GM23338 (cell line): Measurements from ENCODE around the gene GLI1. TPM values are rescaled to one million over a fixed set of nuclear protein-coding genes. Genes with fewer than 3 reads are reported as not detected.

ENCODE experiments used
- ATAC-seq: fragments of 200-7000 bp; cut with Tn5 transposase; 3 replicates; pipeline ENCODE4 v1.9.1; 2020
- DNase-seq: peaks from one replicate; pipeline ENCODE4 v3.0.0-alpha.2; 2015; ENCODE audit warnings: low spot score
- H2AFZ ChIP-seq: fragments of 200-600 bp; sonication (generic); 2 replicates; pipeline ENCODE4 v1.8.0; 2016; ENCODE audit warnings: antibody characterized with exemption, mild to moderate bottlenecking, moderate library complexity
- H3F3A ChIP-seq: fragments of 200-600 bp; sonication (generic); replicated peaks from 2 replicates; pipeline ENCODE4 v1.8.0; 2017; ENCODE audit warnings: antibody characterized with exemption, mixed run types, low read depth
- H3K27ac ChIP-seq: fragments of 200-600 bp; sonication (generic); 2 replicates; pipeline ENCODE4 v1.6.1; 2016; ENCODE audit warnings: low read depth
- H3K27me3 ChIP-seq: fragments of 200-600 bp; sonication (generic); 2 replicates; pipeline ENCODE4 v1.8.0; 2016; ENCODE audit warnings: mild to moderate bottlenecking, mixed run types, moderate library complexity; ENCODE audit not compliant: insufficient read depth
- H3K36me3 ChIP-seq: fragments of 200-600 bp; sonication (generic); 2 replicates; pipeline ENCODE4 v1.8.0; 2016; ENCODE audit warnings: mild to moderate bottlenecking; ENCODE audit not compliant: insufficient read depth
- H3K4me1 ChIP-seq: fragments of 200-600 bp; sonication (generic); 2 replicates; pipeline ENCODE4 v1.8.0; 2016; ENCODE audit warnings: mild to moderate bottlenecking, moderate library complexity; ENCODE audit not compliant: insufficient read depth
- H3K4me2 ChIP-seq: fragments of 200-600 bp; sonication (generic); 2 replicates; pipeline ENCODE4 v1.7.1; 2017; ENCODE audit warnings: mixed run types
- H3K4me3 ChIP-seq: fragments of 200-600 bp; sonication (generic); 2 replicates; pipeline ENCODE4 v1.6.1; 2016; ENCODE audit warnings: mixed run types
- H3K79me2 ChIP-seq: fragments of 200-600 bp; sonication (generic); replicated peaks from 2 replicates; pipeline ENCODE4 v1.8.0; 2017; ENCODE audit warnings: mild to moderate bottlenecking; ENCODE audit not compliant: insufficient read depth
- H3K9me2 ChIP-seq: fragments of 200-600 bp; sonication (generic); 2 replicates; pipeline ENCODE4 v1.8.0; 2017; ENCODE audit not compliant: insufficient read depth
- H4K20me1 ChIP-seq: fragments of 200-600 bp; sonication (generic); replicated peaks from 2 replicates; pipeline ENCODE4 v1.8.0; 2017; ENCODE audit warnings: mild to moderate bottlenecking; ENCODE audit not compliant: insufficient read depth
- H3K27ac Mint-ChIP-seq: 2 replicates; pipeline ENCODE4 v1.8.0; 2020; ENCODE audit warnings: inconsistent platforms, mild to moderate bottlenecking, moderate library complexity, mixed read lengths
- H3K27me3 Mint-ChIP-seq: 3 replicates; pipeline ENCODE4 v1.8.0; 2022; ENCODE audit warnings: low read depth, mild to moderate bottlenecking, moderate library complexity, mixed read lengths, inconsistent platforms; ENCODE audit not compliant: insufficient read depth, poor library complexity
- H3K36me3 Mint-ChIP-seq: 3 replicates; pipeline ENCODE4 v1.8.0; 2021; ENCODE audit warnings: low read depth, mild to moderate bottlenecking, inconsistent platforms, moderate library complexity, mixed read lengths
- H3K4me1 Mint-ChIP-seq: 3 replicates; pipeline ENCODE4 v1.8.0; 2020; ENCODE audit warnings: mild to moderate bottlenecking, inconsistent platforms, mixed read lengths
- H3K4me3 Mint-ChIP-seq: 3 replicates; pipeline ENCODE4 v1.8.0; 2021; ENCODE audit warnings: moderate library complexity, mild to moderate bottlenecking, inconsistent platforms, mixed read lengths
- H3K9me3 Mint-ChIP-seq: 3 replicates; pipeline ENCODE4 v1.8.0; 2020; ENCODE audit warnings: moderate library complexity, mild to moderate bottlenecking, inconsistent platforms, mixed read lengths
- CTCF ChIP-seq, 2 experiments: fragments of 200-600 bp in 1 of 2; sonication (generic) in 1 of 2; conservative IDR thresholded peaks; 2 replicates each; pipeline versions ENCODE4 v1.5.1 to v1.6.1; 2016 to 2017; ENCODE audit warnings: antibody characterized with exemption in 2 of 2, low read depth in 2 of 2, mild to moderate bottlenecking in 2 of 2, moderate library complexity in 1 of 2
- JUNB ChIP-seq: IDR thresholded peaks from one replicate; pipeline ENCODE4 v1.6.1; 2016; ENCODE audit warnings: antibody characterized with exemption; ENCODE audit not compliant: unreplicated experiment
- STAT1 ChIP-seq: IDR thresholded peaks from one replicate; pipeline ENCODE4 v1.6.1; 2016; ENCODE audit warnings: antibody characterized with exemption; ENCODE audit not compliant: unreplicated experiment
- ZNF462 ChIP-seq: fragments of 250-450 bp; sonication (Bioruptor Pico); IDR thresholded peaks from 2 replicates; pipeline ENCODE4 v1.5.0; 2020; ENCODE audit warnings: mild to moderate bottlenecking, moderate library complexity
- polyA plus RNA-seq: library from polyadenylated mRNA; unstranded; fragments of >200 nt; fragmentation: Nextera tagmentation; extraction: Ambion mirVana; gene quantifications from 2 replicates; pipeline ENCODE4 v1.2.1, GENCODE V29; 2016
- total RNA-seq: library from RNA; depleted of rRNA; stranded (reverse); fragments of >200 nt; shearing (Covaris generic); gene quantifications from 2 replicates; pipeline ENCODE4 v1.2.3, GENCODE V29; 2014

Gene GLI1
- total and polyA plus RNA-seq, 2 experiments from 2014 or later = 5.6 to 18.1 TPM

GRCh38 chr12:57452181-57452936 lies 7.2 kb upstream of the GLI1 start:
- Histone ChIP-seq H3K4me3 (no peak overlapping the region), H3K4me1 (peaks cover 47% of the 10 kb centered on the region), H4K20me1 (no peaks in the 10 kb centered on the region), H3K4me2 (peak overlapping the region; percentile 69), H2AFZ (no peak overlapping the region), H3F3A (peaks cover 7% of the 10 kb centered on the region; the same call in 1 of the 2 replicates), H3K9me2 (no peaks in the 10 kb centered on the region), H3K36me3 (no peaks in the 10 kb centered on the region), H3K27ac (no peak overlapping the region), H3K79me2 (peaks cover 9% of the 10 kb centered on the region), H3K27me3 (no peaks in the 10 kb centered on the region)
- peak overlapping the region; percentile 66; the same call in 1 of the 2 replicates for H3K27ac Mint-ChIP-seq
- ATAC-seq = no peak
- H3K4me1 Mint-ChIP-seq = peaks cover 46% of the 10 kb centered on the region
- H3K4me3 Mint-ChIP-seq = peak overlapping the region; percentile 25; the same call in 1 of the 3 replicates
- H3K9me3 Mint-ChIP-seq = no peaks in the 10 kb centered on the region; the same call in 2 of the 3 replicates
- no peak for TF ChIP-seq JUNB
- TF ChIP-seq ZNF462 = no peak
- peak; percentile 27 for DNase-seq
- H3K27me3 Mint-ChIP-seq = peaks cover 29% of the 10 kb centered on the region
- H3K36me3 Mint-ChIP-seq = peaks cover 16% of the 10 kb centered on the region

- Histone ChIP-seq H3F3A (peaks cover 7% of the 10 kb centered on the region; the same call in 1 of the 2 replicates), H3K9me2 (no peaks in the 10 kb centered on the region), H3K36me3 (no peaks in the 10 kb centered on the region), H2AFZ (no peak overlapping the region), H3K4me1 (peaks cover 53% of the 10 kb centered on the region), H3K27ac (no peak overlapping the region), H4K20me1 (no peaks in the 10 kb centered on the region), H3K79me2 (peaks cover 16% of the 10 kb centered on the region), H3K4me2 (peak overlapping the region; percentile 69; the same call in 1 of the 2 replicates), H3K27me3 (no peaks in the 10 kb centered on the region), H3K4me3 (no peak overlapping the region)
- H3K27me3 Mint-ChIP-seq = peaks cover 30% of the 10 kb centered on the region
- H3K36me3 Mint-ChIP-seq = peaks cover 22% of the 10 kb centered on the region
- H3K4me1 Mint-ChIP-seq = peaks cover 52% of the 10 kb centered on the region
- H3K4me3 Mint-ChIP-seq = peak overlapping the region; percentile 23; the same call in 1 of the 3 replicates
- peak overlapping the region; percentile 66; the same call in 1 of the 2 replicates for H3K27ac Mint-ChIP-seq
- TF ChIP-seq CTCF (conservative IDR thresholded peaks at IDR 0.05; ENCODE audit: low read depth in 2 of 2) = peak; percentile 91 to 99
- no peak for TF ChIP-seq STAT1
- peak; percentile 47 for ATAC-seq
- DNase-seq = peak; percentile 95
- H3K9me3 Mint-ChIP-seq = no peaks in the 10 kb centered on the region; the same call in 2 of the 3 replicates
Measured at GRCh38 chr12:57452937-57453509, 6.6 kb upstream of the GLI1 start.
